Neutrophil (primary cell): ENCODE results near the gene SCRT2.

ENCODE experiments used
- H3K27ac ChIP-seq: fragments of 200-600 bp; sonication (generic); 2 replicates; pipeline ENCODE4 v1.5.1; 2016; ENCODE audit warnings: mild to moderate bottlenecking, moderate library complexity
- H3K27me3 ChIP-seq: fragments of 200-600 bp; sonication (generic); 2 replicates; pipeline ENCODE4 v1.6.0; 2016; ENCODE audit warnings: mild to moderate bottlenecking
- H3K36me3 ChIP-seq: fragments of 200-600 bp; sonication (generic); 2 replicates; pipeline ENCODE4 v1.5.1; 2017
- H3K4me1 ChIP-seq, 2 experiments: fragments of 200-600 bp in 1 of 2; sonication (generic) in 1 of 2; 1 replicate in 1 of 2; 2 replicates in 1 of 2; pipeline versions ENCODE4 v1.5.1 to v1.6.1; 2013 to 2016; ENCODE audit warnings: low read depth in 1 of 2, low read length in 1 of 2, mild to moderate bottlenecking in 1 of 2, moderate library complexity in 1 of 2; ENCODE audit not compliant: control insufficient read depth in 1 of 2, insufficient read depth in 1 of 2
- H3K4me3 ChIP-seq, 2 experiments: fragments of 200-600 bp in 1 of 2; sonication (generic) in 1 of 2; 1 replicate in 1 of 2; 2 replicates in 1 of 2; pipeline ENCODE4 v1.5.1; 2013 to 2016; ENCODE audit warnings: low read depth in 1 of 2, low read length in 1 of 2, mild to moderate bottlenecking in 1 of 2, moderate library complexity in 1 of 2
- H3K9me3 ChIP-seq: fragments of 200-600 bp; sonication (generic); 2 replicates; pipeline ENCODE4 v1.5.1; 2016
- TF ChIP-seq, protein P1 (sequence below): fragments of 200-600 bp; sonication (generic); IDR thresholded peaks from 2 replicates; pipeline ENCODE4 v1.5.1; 2016; ENCODE audit warnings: antibody characterized with exemption

SCRT2 gene

DNA sequence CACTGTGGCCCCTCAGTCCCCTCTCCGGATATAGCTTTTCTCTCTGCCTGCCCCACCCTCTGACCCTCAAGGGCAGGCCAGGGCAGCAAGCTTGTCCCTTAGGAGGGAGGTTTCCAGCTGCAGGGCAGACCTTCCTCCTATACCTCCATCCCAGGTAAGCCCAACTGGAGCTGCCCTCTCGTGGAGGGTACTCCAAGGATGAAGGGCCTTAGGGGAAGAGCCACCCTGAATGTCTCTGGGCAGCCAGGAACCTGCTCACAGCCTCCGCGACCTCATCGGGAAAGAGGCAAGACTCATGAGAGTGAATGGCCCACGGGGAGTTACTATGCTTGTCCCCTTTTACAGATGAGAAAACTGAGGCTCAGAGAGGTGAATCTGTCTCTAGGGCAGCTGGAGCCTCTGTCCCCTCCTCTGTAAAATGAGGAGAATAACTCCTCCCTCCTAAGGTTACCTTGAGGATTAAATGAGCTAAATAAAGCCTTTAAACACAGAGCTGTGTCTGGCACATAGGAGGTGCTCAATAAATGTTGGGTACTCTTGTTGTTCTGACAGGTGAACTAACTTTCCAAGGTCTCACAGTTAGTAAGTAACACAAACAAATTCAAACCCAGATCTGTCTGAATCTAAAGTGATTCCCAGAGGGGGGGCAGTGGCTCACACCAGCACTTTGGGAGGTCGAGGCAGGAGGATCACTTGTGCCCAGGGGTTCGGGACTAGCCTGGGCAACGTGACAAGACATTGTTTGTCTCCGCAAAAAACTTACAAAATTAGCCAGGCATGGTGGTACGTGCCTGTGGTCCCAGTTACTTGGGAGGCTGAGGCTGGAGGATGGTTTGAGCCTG is 34.7 kb downstream of the SCRT2 start:
- Histone ChIP-seq H3K4me3 (no peak overlapping the region), H3K36me3 (no peaks in the 10 kb centered on the region), H3K27me3 (peaks cover 62% of the 10 kb centered on the region), H3K9me3 (no peaks in the 10 kb centered on the region), H3K4me1 (peaks cover 0 to 7% of the 10 kb centered on the region in 2 experiments), H3K27ac (no peak overlapping the region)
- TF ChIP-seq, protein P1, sequence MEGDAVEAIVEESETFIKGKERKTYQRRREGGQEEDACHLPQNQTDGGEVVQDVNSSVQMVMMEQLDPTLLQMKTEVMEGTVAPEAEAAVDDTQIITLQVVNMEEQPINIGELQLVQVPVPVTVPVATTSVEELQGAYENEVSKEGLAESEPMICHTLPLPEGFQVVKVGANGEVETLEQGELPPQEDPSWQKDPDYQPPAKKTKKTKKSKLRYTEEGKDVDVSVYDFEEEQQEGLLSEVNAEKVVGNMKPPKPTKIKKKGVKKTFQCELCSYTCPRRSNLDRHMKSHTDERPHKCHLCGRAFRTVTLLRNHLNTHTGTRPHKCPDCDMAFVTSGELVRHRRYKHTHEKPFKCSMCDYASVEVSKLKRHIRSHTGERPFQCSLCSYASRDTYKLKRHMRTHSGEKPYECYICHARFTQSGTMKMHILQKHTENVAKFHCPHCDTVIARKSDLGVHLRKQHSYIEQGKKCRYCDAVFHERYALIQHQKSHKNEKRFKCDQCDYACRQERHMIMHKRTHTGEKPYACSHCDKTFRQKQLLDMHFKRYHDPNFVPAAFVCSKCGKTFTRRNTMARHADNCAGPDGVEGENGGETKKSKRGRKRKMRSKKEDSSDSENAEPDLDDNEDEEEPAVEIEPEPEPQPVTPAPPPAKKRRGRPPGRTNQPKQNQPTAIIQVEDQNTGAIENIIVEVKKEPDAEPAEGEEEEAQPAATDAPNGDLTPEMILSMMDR: no peak

DNA sequence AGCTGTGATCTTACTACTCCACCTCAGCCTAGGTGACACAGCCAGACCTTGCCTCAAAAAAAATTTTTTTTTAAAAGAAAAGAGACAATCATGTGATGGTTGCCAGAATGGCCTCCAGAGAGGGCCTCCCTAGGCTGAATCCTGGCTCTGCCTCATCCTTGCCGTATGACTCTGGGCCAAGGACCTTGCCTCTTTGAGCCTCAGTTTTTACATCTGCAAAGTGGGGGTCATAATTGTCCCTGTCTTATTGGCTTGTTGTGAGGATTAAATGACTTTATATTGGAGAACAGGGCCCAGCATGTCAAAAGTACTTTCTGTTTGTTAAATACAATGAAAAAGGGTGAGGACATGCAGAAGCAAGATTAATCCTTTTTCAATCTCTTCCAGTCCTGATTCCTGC is 37.0 kb downstream of the SCRT2 start:
- Histone ChIP-seq H3K27me3 (peaks cover 56% of the 10 kb centered on the region), H3K36me3 (no peaks in the 10 kb centered on the region), H3K4me3 (no peak overlapping the region), H3K4me1 (no peaks in the 10 kb centered on the region), H3K27ac (no peak overlapping the region), H3K9me3 (no peaks in the 10 kb centered on the region)
- TF ChIP-seq, protein P1: no peak

DNA sequence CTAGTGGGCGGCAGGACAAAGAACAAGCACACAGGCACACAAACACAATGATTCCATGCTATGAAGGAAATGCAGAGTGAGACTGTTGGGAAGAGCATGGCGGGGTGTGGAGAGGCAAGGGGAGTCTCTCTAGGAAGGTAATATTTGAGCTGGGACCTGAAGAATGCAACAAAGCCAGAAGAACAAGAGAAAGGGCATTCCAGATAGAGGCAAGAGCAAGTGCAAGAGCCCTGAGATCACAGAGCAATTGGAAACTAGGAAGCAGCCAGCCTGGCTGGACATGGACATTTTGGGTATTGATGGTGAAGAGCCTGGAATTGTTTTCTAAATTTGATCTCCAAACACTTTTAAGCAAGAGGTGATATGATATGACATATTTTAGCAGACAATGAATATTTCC is 38.0 kb downstream of the SCRT2 start:
- no peaks in the 10 kb centered on the region for H3K9me3 ChIP-seq
- H3K4me3 ChIP-seq: no peak overlapping the region
- H3K36me3 ChIP-seq: no peaks in the 10 kb centered on the region
- TF ChIP-seq, protein P1: no peak
- no peak overlapping the region for H3K27ac ChIP-seq
- H3K4me1 ChIP-seq: no peaks in the 10 kb centered on the region
- H3K27me3 ChIP-seq: peaks cover 46% of the 10 kb centered on the region

DNA sequence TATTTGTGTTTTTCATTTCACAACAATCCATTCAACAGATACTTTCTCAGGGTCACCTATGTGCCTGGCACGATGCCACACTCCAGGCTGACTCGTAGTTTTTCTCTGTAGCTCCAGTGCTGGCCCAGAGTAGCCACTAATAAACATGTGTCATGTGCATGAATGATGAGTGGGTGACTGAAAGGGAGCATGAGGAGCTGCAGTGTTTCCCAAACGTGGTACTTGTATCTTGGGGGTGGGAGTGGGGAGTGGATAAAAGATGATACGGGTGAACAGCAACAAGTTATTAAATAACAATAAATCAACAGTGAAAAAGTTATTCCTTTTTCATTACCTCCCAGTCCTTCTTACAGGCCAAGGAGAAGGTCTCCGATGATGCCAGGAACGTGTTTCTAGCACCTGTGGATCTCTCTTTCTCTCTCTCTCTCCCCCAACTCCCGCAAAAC is 39.7 kb downstream of the SCRT2 start:
- H3K36me3 ChIP-seq: no peaks in the 10 kb centered on the region
- no peaks in the 10 kb centered on the region for H3K4me1 ChIP-seq
- H3K4me3 ChIP-seq: no peak overlapping the region
- TF ChIP-seq, protein P1: no peak
- H3K9me3 ChIP-seq: no peaks in the 10 kb centered on the region
- peaks cover 34% of the 10 kb centered on the region for H3K27me3 ChIP-seq
- no peak overlapping the region for H3K27ac ChIP-seq

DNA sequence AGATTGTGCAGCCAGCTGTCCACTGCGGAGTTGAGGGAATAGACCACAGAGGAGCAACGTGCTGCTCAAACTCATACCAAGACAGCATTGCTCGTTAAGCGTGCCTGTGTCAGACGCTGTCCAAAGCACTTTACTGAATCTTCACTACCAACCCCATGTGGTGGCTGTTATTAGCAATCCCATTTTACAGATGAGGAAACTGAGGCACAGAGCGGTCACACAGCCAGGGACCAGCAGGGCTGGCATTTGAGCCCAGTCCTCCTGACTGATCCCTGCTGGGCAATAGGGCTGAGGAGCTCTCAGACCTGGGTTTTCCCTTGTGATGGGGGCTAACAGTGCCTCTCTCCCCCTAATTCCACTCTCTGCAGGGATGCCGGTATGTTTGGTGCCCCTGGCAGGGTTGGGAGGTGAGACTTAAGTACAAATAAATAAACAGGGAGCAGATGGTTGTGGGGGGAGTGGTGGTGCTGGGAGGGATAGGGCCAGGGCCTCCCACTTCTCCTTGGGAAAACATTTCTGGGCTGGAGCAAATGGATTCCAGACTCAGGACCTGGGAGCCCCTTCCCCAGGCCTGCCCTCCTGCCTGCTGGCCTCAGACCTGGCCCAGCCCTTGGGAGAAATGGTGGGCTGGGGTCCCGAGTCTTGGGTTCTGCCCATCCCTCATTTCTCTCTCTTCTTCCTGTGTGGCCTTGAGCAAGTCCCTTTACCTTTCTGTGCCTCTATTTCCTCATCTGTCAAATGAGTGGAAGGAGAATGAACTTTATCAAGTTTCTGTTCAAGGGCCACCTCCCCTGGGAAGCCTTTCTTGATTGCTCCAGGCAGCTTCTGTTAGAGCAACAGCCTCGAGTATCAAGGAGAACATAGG is 40.3 kb downstream of the SCRT2 start:
- Histone ChIP-seq H3K36me3 (no peaks in the 10 kb centered on the region), H3K9me3 (no peaks in the 10 kb centered on the region), H3K27me3 (peaks cover 27% of the 10 kb centered on the region), H3K4me1 (no peaks in the 10 kb centered on the region), H3K4me3 (no peak overlapping the region), H3K27ac (no peak overlapping the region)
- TF ChIP-seq, protein P1: no peak
